ENCODE results near the gene LPA.

GRCh38 chr6:160668589-160668988, 4.5 kb upstream of the LPA start:
- TF ChIP-seq CTCF (IDR thresholded peaks at IDR 0.05): no peak
- no peak for TF ChIP-seq EZH2 (IDR thresholded peaks at IDR 0.05; ENCODE audit: borderline replicate concordance, insufficient read depth, low read depth, low read length, poor library complexity, severe bottlenecking)
